BLaER1 treated with 17β-estradiol and CSF1 and Interleukin-3, amounts not matched to agents 10 nM and 100 nM (cell line): ENCODE results near the gene ZBTB3.

Experiments used
- H3K27ac ChIP-seq, 11 experiments: shearing (Covaris generic); formaldehyde crosslinking; 2 replicates each; pipeline ENCODE4 v1.8.1; 2022
- H3K27me3 ChIP-seq, 11 experiments: shearing (Covaris generic); formaldehyde crosslinking; 2 replicates each; pipeline ENCODE4 v1.8.1; 2022
- H3K36me3 ChIP-seq, 11 experiments: shearing (Covaris generic); formaldehyde crosslinking; 2 replicates each; pipeline ENCODE4 v1.8.1; 2022
- H3K4me1 ChIP-seq, 10 experiments: shearing (Covaris generic); formaldehyde crosslinking; 2 replicates each; pipeline ENCODE4 v1.8.1; 2022
- H3K4me2 ChIP-seq, 11 experiments: shearing (Covaris generic); formaldehyde crosslinking; 2 replicates each; pipeline ENCODE4 v1.8.1; 2022
- H3K4me3 ChIP-seq, 10 experiments: shearing (Covaris generic); formaldehyde crosslinking; 2 replicates each; pipeline ENCODE4 v1.8.1; 2022
- H3K9ac ChIP-seq, 11 experiments: shearing (Covaris generic); formaldehyde crosslinking; 2 replicates each; pipeline ENCODE4 v1.8.1; 2022
- H3K9me3 ChIP-seq, 11 experiments: shearing (Covaris generic); formaldehyde crosslinking; replicated peaks in 1 of 11; 2 replicates each; pipeline ENCODE4 v1.8.1; 2022
- H4K20me1 ChIP-seq, 11 experiments: shearing (Covaris generic); formaldehyde crosslinking; 2 replicates each; pipeline ENCODE4 v1.8.1; 2022
- Cebpa-rat ChIP-seq, 11 experiments: shearing (Covaris generic); IDR thresholded peaks; 2 replicates each; pipeline ENCODE4 v1.8.1; 2022

Gene ZBTB3

DNA sequence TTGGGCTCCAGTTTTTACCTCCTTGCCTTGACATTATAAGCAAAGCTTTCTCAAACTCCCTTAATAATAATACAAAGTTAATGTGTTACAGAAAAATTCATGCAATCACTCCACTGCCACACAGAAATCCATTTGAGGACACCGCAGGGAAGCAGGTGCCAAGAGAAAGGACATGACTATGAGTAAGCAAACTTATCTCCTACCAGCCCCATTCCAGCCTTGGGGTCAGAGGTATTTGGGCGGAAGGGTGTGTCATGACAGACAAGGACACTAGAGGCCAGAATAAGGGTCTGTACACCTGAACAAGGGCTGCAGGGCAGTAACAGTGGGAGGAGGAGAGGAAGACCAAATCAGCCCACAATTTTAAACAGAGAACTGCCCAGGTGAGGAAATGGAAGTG lies 40.6 kb downstream of the ZBTB3 start:
- H3K4me3 ChIP-seq, result no peak overlapping the region
- H3K9ac ChIP-seq, result peak overlapping the region in 4 of 11 experiments; percentile 0 to 19 (median 11); a peak in 2 of 22 replicates
- peak overlapping the region in 2 of 11 experiments; percentile 0 to 11; a peak in 1 of 22 replicates for H3K27ac ChIP-seq
- no peaks in the 10 kb centered on the region for H3K9me3 ChIP-seq
- no peak overlapping the region for H3K4me2 ChIP-seq
- H3K27me3 ChIP-seq, result no peaks in the 10 kb centered on the region
- H3K4me1 ChIP-seq, result peaks cover 14 to 20% (median 17%) of the 10 kb centered on the region in 10 experiments
- no peak for TF ChIP-seq Cebpa-rat (IDR thresholded peaks at IDR 0.05)
- peaks cover 0 to 19% (median 4%) of the 10 kb centered on the region in 11 experiments; a peak in 9 of 22 replicates for H4K20me1 ChIP-seq
- H3K36me3 ChIP-seq, result peaks cover 80 to 84% (median 81%) of the 10 kb centered on the region in 11 experiments

DNA sequence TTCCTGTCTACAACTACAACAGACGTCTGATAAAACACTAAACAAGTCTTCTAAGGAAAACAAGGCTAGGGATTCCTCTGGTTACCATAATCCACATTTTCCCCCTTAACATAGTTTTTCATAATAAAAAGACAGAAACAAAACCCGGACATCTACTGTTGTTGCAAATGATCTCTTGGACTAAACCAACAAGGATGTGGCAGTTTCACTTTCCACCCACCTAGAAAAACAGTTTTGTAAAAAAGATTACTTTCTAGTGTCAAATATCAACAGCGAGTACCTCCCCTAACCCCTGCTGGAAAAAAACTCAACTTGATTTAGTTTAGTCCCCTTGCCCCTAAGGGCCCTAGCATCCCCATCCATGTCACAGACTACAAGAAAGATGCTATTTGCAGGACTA lies 41.1 kb downstream of the ZBTB3 start:
- H3K9ac ChIP-seq, result peak overlapping the region in 1 of 11 experiments; percentile 3; a peak in 1 of 22 replicates
- no peak overlapping the region for H3K4me2 ChIP-seq
- no peak overlapping the region for H3K4me3 ChIP-seq
- no peak for TF ChIP-seq Cebpa-rat (IDR thresholded peaks at IDR 0.05)
- no peaks in the 10 kb centered on the region for H3K9me3 ChIP-seq
- H3K36me3 ChIP-seq, result peaks cover 75 to 83% (median 76%) of the 10 kb centered on the region in 11 experiments
- H3K4me1 ChIP-seq, result peaks cover 19 to 25% (median 22%) of the 10 kb centered on the region in 10 experiments
- peaks cover 0 to 14% (median 4%) of the 10 kb centered on the region in 11 experiments; a peak in 9 of 22 replicates for H4K20me1 ChIP-seq
- H3K27me3 ChIP-seq, result no peaks in the 10 kb centered on the region
- H3K27ac ChIP-seq, result peak overlapping the region in 1 of 11 experiments; percentile 11; a peak in 2 of 22 replicates

DNA sequence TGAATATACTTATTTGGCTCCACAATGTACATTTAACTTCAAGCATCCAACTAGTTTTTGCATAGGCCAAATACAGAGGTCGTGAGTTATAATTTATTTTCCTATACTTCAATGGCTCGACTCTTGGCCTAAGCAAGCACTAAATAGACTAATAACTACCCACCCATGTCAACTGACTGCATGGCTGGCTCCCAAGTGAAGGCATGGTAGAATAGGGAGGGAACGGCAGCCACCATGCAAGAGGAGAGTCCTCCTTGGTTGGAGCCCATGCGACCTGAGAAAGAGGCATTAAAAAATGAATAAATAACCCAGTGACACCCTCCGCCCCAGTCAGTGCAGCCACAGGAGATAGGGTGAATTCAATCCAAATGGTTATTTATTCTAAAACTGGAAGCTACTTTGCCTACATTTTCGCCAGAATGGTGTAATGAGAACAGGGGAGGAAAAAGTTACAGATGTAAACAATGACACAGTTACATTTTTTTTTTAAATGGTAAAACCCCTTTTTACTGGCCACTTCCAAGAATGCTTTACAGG lies 41.6 kb downstream of the ZBTB3 start:
- Histone ChIP-seq H3K4me2 (no peak overlapping the region), H3K36me3 (peaks cover 70 to 79% (median 72%) of the 10 kb centered on the region in 11 experiments), H3K9me3 (no peaks in the 10 kb centered on the region), H3K27ac (no peak overlapping the region; a peak in 1 of 22 replicates), H3K9ac (no peak overlapping the region), H4K20me1 (peaks cover 0 to 9% (median 3%) of the 10 kb centered on the region in 11 experiments; a peak in 8 of 22 replicates), H3K4me1 (peaks cover 24 to 30% (median 27%) of the 10 kb centered on the region in 10 experiments), H3K27me3 (no peaks in the 10 kb centered on the region), H3K4me3 (no peak overlapping the region)
- TF ChIP-seq Cebpa-rat (IDR thresholded peaks at IDR 0.05), result no peak

DNA sequence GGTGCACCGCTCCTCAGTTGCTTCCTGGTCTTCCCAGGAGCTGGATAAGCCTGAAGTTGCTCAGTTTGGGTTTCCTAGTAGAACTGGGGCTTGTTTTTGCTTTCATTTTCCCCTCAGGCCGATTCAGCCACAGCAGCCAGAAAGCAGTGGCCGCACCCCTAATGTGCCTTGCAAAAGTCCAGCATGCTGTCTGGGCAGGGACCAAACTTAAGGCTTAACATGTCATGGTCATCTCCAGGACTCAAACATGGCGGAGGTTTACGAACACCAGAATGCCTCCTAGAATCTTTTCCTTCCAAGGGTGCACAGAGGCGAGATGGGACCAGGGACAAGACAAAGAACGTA lies 44.0 kb downstream of the ZBTB3 start:
- no peaks in the 10 kb centered on the region for H3K9me3 ChIP-seq
- H3K27me3 ChIP-seq, result no peaks in the 10 kb centered on the region
- peak overlapping the region; percentile 89 to 99 (median 96) for H3K27ac ChIP-seq
- peaks cover 47 to 65% (median 52%) of the 10 kb centered on the region in 11 experiments for H3K36me3 ChIP-seq
- peaks cover 41 to 50% (median 46%) of the 10 kb centered on the region in 10 experiments for H3K4me1 ChIP-seq
- no peaks in the 10 kb centered on the region for H4K20me1 ChIP-seq
- H3K4me3 ChIP-seq, result peak overlapping the region; percentile 58 to 73 (median 62)
- TF ChIP-seq Cebpa-rat (IDR thresholded peaks at IDR 0.05), result no peak
- peak overlapping the region; percentile 82 to 93 (median 91) for H3K9ac ChIP-seq
- H3K4me2 ChIP-seq, result peak overlapping the region; percentile 88 to 100 (median 98)

DNA sequence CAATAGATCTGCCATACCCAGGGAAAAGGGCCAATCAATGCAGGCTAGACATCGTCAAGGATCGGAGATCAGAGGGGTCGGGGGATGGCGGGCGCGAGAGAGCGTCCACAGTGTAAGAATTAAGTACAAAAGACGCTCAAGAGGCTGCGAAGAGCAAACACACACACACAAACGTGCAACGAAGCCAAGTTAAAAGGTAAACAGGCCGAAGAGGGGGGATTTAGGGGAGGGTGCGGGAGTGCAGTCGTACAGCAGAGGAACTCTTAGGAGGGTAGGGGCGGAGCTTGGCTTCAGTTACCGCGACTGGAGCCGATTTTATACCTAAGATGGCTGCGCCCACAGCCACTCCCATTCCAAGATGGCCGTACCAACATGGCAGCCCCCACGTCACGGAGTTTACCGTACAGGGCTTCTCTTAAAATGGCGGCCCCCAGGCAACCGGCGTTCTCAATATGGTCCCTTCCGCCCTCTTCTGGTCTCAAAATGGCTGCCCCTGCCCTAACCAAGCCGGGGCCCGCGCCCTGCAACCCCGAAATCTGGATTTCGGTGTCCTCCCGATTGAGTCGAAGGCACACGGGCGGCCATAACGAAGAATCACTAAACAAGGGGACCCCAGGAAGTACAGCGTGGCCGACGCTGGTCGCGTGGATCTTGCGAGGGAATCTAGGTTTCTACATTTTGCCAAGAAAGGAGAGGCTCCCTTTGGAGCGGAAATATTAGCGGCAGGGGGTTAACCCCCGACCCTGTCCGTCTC lies 44.5 kb downstream of the ZBTB3 start:
- Histone ChIP-seq H3K27ac (peak overlapping the region; percentile 89 to 99 (median 96)), H3K9me3 (no peaks in the 10 kb centered on the region), H3K4me1 (peaks cover 46 to 52% (median 50%) of the 10 kb centered on the region in 10 experiments), H3K9ac (peak overlapping the region; percentile 82 to 93 (median 91)), H3K4me3 (peak overlapping the region; percentile 58 to 73 (median 62)), H3K36me3 (peaks cover 43 to 63% (median 48%) of the 10 kb centered on the region in 11 experiments), H4K20me1 (no peaks in the 10 kb centered on the region), H3K4me2 (peak overlapping the region; percentile 88 to 100 (median 98)), H3K27me3 (no peaks in the 10 kb centered on the region)
- no peak for TF ChIP-seq Cebpa-rat (IDR thresholded peaks at IDR 0.05)

DNA sequence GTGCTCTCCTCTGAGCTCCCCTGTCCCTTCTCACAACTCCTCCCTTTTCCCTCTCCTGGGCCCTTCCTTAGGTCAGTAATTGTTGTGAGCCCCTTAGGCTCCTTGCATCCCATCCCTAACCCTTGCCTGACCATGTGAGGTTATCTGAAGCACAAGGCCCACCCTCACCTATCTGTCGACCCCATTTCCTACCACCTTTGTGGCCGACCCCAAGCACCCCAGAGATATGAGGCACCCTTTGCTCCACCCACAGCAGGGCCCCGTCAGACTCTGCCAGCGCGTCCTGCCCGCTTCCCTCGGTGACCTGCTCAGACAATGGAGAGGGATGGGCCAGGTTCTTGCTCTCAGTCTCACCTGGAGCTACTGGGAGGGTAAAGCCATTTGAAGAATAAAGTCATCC lies 45.2 kb downstream of the ZBTB3 start:
- Histone ChIP-seq H3K27ac (peak overlapping the region; percentile 89 to 99 (median 96)), H3K9ac (peak overlapping the region; percentile 82 to 93 (median 91)), H3K36me3 (peaks cover 37 to 62% (median 43%) of the 10 kb centered on the region in 11 experiments), H3K27me3 (no peaks in the 10 kb centered on the region), H3K4me3 (peak overlapping the region; percentile 58 to 73 (median 62)), H3K4me2 (peak overlapping the region; percentile 88 to 100 (median 98)), H3K4me1 (peaks cover 47 to 55% (median 51%) of the 10 kb centered on the region in 10 experiments), H3K9me3 (no peaks in the 10 kb centered on the region), H4K20me1 (no peaks in the 10 kb centered on the region)
- TF ChIP-seq Cebpa-rat (IDR thresholded peaks at IDR 0.05), result no peak

DNA sequence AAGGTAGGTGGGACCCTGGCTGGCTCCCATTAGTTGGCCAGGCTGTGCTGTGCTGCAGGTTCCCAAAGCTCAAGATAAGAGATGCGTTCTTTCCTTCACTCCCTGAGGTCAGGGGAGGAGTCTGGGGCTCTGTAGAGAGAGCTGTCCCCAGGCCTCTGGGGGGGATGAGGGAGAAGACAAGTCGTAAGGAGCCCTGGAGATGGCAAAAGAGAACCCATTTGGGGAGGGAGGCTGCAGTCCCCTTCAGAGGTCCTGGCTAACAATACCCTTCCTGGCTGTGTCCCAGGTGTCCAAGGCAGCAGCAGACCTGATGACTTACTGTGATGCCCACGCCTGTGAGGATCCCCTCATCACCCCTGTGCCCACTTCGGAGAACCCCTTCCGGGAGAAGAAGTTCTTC lies 45.6 kb downstream of the ZBTB3 start:
- Histone ChIP-seq H3K4me2 (peak overlapping the region; percentile 88 to 100 (median 98)), H3K4me3 (peak overlapping the region; percentile 58 to 73 (median 62)), H3K36me3 (peaks cover 33 to 62% (median 40%) of the 10 kb centered on the region in 11 experiments), H3K27ac (peak overlapping the region; percentile 89 to 99 (median 96); a peak in 21 of 22 replicates), H3K27me3 (no peaks in the 10 kb centered on the region), H3K4me1 (peaks cover 47 to 59% (median 51%) of the 10 kb centered on the region in 10 experiments), H3K9me3 (no peaks in the 10 kb centered on the region), H3K9ac (peak overlapping the region; percentile 82 to 93 (median 91); a peak in 21 of 22 replicates), H4K20me1 (no peaks in the 10 kb centered on the region)
- no peak for TF ChIP-seq Cebpa-rat (IDR thresholded peaks at IDR 0.05)

DNA sequence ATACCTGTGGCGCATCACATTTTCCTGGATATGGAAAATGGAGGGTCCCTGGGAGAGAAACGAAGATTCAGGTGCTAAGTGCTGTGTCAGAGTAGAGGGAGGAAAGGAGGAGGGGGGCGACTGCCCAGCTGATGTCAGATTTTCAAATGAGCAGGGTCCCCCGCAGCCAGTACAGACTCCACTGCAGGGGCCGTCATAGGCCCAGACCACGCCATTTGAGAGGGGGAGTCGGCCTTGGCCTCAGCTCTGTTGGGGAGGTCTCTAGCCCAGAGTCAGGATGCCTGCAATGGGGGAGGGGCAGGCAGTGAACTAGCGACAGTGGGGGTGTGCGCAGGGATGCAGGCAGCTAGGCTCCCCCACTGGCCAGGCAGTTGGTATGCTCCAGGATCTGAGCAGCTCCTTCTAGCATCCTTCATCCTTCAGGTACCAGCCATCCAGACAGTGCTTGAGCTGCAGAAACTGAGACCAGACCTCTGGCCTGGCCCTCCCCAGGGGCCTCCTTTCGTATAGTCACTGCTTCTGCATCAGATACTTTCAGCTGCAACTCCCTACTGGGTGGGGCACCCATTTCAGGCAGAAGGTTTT lies 46.6 kb downstream of the ZBTB3 start, which contains the start of the genes BSCL2 and GNG3:
Gene BSCL2 (minus strand): TSS at position 148 of the 585 bp plus-strand sequence. CDS start 229 bp downstream, outside the sequence.
Gene GNG3 (plus strand): TSS at position 400 of the 585 bp plus-strand sequence. CDS start 620 bp downstream, outside the sequence.
- Histone ChIP-seq H3K9me3 (no peaks in the 10 kb centered on the region), H3K27me3 (no peaks in the 10 kb centered on the region), H4K20me1 (no peaks in the 10 kb centered on the region), H3K4me1 (peaks cover 47 to 69% (median 51%) of the 10 kb centered on the region in 10 experiments), H3K36me3 (peaks cover 24 to 62% (median 35%) of the 10 kb centered on the region in 11 experiments), H3K27ac (peak within 1 kb of the TSS; percentile 89 to 99 (median 96); a peak in 21 of 22 replicates), H3K4me3 (peak within 1 kb of the TSS; percentile 64 to 82 (median 70)), H3K9ac (peak within 1 kb of the TSS; percentile 82 to 93 (median 91); a peak in 21 of 22 replicates), H3K4me2 (peak within 1 kb of the TSS; percentile 88 to 100 (median 98))
- no peak for TF ChIP-seq Cebpa-rat (IDR thresholded peaks at IDR 0.05)
